Measurements from ENCODE around the gene MYO5C. TPM values are rescaled to one million over a fixed set of nuclear protein-coding genes. Genes with fewer than 3 reads are reported as not detected.

MYO5C gene
- total and polyA plus RNA-seq, 2 of the 13 experiments (the other 11 are each of a cell fraction or from before 2014, with no cell fraction given): 15.7 to 23.7 TPM

DNA sequence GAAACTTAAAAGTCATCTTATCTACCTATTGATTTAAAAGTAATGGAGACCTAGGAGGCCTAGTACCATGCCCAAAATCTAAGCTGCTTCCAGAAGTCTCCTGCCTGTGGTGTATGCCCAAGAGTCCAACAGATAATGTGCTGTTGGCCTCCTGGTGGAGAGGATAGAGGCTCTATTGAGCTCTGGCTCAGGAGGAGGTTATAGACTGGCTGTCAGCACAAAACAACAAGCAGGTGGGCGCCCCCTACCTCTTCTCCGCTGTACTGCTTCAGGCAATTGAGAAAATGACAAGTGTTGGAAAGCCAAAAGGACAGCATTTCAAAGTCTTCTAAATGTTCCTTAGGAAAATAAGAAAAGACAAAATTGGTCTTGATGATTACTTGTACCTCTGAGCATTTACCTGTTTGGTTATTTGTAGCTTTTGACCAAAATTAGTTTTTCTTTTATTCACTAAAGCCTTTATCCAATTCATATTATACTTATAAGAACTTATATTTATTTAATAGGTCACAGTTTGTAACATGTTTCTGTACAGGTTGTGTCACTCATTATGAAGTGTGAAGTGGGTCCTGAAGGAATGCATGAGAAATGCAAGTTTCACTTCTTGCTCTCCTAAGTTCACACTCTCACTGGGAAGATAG is 87.2 kb downstream of the MYO5C start (continued):
- TF ChIP-seq, protein P1, sequence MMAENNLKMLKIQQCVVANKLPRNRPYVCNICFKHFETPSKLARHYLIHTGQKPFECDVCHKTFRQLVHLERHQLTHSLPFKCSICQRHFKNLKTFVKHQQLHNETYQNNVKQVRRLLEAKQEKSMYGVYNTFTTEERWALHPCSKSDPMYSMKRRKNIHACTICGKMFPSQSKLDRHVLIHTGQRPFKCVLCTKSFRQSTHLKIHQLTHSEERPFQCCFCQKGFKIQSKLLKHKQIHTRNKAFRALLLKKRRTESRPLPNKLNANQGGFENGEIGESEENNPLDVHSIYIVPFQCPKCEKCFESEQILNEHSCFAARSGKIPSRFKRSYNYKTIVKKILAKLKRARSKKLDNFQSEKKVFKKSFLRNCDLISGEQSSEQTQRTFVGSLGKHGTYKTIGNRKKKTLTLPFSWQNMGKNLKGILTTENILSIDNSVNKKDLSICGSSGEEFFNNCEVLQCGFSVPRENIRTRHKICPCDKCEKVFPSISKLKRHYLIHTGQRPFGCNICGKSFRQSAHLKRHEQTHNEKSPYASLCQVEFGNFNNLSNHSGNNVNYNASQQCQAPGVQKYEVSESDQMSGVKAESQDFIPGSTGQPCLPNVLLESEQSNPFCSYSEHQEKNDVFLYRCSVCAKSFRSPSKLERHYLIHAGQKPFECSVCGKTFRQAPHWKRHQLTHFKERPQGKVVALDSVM (CRISPR knock-in tag; IDR thresholded peaks at IDR 0.05): peak; percentile 89
- TF ChIP-seq, protein P2, sequence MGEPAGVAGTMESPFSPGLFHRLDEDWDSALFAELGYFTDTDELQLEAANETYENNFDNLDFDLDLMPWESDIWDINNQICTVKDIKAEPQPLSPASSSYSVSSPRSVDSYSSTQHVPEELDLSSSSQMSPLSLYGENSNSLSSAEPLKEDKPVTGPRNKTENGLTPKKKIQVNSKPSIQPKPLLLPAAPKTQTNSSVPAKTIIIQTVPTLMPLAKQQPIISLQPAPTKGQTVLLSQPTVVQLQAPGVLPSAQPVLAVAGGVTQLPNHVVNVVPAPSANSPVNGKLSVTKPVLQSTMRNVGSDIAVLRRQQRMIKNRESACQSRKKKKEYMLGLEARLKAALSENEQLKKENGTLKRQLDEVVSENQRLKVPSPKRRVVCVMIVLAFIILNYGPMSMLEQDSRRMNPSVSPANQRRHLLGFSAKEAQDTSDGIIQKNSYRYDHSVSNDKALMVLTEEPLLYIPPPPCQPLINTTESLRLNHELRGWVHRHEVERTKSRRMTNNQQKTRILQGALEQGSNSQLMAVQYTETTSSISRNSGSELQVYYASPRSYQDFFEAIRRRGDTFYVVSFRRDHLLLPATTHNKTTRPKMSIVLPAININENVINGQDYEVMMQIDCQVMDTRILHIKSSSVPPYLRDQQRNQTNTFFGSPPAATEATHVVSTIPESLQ (CRISPR knock-in tag; conservative IDR thresholded peaks at IDR 0.05): no peak
- TF ChIP-seq SMAD9 (CRISPR knock-in tag; IDR thresholded peaks at IDR 0.05) (no peak), THAP11 (CRISPR knock-in tag; IDR thresholded peaks at IDR 0.05) (no peak), PCBP1 (IDR thresholded peaks at IDR 0.05; ENCODE audit: borderline replicate concordance, low read depth, low read length) (no peak), ZNF792 (CRISPR knock-in tag; IDR thresholded peaks at IDR 0.05) (no peak), ETV5 (CRISPR knock-in tag; IDR thresholded peaks at IDR 0.05; ENCODE audit: borderline replicate concordance) (no peak), STAG1 (CRISPR knock-in tag; IDR thresholded peaks at IDR 0.05) (peak; percentile 77), ZNF343 (CRISPR knock-in tag; IDR thresholded peaks at IDR 0.05) (no peak), AKAP8 (CRISPR knock-in tag; IDR thresholded peaks at IDR 0.05) (no peak)
